GM12875 (cell line): ENCODE results near the gene ZGPAT.

Experiments used
- H3K4me3 ChIP-seq: one replicate; pipeline ENCODE4 v1.5.1; 2011; ENCODE audit warnings: low read depth, low read length, control low read depth
- TF ChIP-seq, protein P1 (sequence below): IDR thresholded peaks from 2 replicates; pipeline ENCODE4 v1.5.1; 2011; ENCODE audit warnings: low read depth, mild to moderate bottlenecking, control low read depth, inconsistent platforms, low read length, moderate library complexity, borderline replicate concordance; ENCODE audit not compliant: insufficient read depth

Gene ZGPAT

DNA sequence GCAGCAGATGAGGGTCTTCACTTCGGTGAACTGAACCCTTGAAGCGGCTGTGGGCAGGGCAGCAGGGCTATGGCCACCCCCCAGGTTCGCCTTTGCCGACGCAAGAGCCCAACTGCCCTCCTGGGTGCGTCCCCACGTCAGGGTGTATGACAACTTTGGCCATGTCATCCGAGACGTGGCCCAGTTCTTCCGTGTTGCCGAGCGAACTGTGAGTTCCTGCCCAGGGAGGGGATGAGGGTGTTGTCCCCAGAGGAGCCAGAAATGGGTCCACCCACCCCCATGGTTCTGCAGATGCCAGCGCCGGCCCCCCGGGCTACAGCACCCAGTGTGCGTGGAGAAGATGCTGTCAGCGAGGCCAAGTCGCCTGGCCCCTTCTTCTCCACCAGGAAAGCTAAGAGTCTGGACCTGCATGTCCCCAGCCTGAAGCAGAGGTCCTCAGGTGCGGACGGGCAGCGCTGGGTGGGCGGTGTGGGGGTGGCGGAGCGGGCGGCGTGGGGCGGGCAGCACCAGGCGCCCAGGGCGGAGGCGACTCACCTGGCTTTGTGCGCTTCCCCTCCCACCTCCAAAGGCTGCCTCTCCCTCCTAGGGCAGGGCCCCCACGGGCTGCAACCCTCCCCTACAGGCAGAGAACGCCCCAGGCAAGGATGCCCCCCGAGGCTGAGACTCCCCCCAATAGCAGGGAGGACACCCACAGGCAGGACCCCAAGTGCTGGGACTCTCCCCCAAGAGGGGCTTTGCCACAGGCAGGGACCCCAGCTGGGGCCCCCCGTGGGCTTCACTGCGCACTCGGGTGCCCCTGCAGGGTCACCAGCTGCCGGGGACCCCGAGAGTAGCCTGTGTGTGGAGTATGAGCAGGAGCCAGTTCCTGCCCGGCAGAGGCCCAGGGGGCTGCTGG, 17.6 kb upstream of the ZGPAT start:
- TF ChIP-seq, protein P1, sequence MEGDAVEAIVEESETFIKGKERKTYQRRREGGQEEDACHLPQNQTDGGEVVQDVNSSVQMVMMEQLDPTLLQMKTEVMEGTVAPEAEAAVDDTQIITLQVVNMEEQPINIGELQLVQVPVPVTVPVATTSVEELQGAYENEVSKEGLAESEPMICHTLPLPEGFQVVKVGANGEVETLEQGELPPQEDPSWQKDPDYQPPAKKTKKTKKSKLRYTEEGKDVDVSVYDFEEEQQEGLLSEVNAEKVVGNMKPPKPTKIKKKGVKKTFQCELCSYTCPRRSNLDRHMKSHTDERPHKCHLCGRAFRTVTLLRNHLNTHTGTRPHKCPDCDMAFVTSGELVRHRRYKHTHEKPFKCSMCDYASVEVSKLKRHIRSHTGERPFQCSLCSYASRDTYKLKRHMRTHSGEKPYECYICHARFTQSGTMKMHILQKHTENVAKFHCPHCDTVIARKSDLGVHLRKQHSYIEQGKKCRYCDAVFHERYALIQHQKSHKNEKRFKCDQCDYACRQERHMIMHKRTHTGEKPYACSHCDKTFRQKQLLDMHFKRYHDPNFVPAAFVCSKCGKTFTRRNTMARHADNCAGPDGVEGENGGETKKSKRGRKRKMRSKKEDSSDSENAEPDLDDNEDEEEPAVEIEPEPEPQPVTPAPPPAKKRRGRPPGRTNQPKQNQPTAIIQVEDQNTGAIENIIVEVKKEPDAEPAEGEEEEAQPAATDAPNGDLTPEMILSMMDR = no peak
- no peak overlapping the region for H3K4me3 ChIP-seq

DNA sequence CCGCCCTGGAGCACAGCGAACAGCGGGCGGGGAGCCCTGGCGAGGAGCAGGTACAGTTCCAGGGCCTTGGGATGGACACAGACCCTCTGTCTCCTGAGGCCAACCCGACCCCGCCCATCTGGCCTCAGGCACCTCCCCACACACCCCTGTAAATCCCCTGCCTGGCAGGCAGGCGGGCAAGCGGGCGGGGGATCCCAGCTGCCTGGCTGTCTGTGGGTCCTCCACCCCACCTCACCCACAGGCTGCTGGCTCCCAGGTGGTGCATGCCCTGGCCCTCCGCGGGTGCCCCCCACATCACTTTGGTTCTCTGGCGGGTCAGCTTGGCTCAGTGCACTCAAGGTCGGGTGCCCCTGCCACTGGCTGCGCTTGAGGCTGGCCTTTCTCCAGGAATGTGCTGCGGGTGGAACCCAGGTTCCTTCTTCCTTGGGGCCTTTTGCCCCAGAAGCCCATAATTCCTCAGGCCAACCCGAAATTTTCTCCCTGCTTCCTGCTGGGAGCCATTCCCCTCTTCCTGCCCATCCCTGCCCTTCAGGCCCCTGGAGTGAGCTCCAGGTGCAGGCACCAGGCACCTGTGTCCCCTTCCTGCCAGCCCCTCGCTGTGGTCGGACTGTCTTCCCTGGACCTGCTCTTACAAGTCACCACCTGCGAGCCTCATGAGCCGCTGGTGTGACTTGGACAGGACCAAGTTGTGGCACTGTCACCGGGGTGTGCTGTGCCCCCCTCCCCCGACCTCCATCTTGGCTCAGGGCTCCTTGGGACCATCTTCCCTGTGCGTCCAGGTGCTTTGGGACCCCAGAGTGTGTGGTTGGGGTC, 16.7 kb upstream of the ZGPAT start:
- no peak overlapping the region for H3K4me3 ChIP-seq
- TF ChIP-seq, protein P1 = no peak

DNA sequence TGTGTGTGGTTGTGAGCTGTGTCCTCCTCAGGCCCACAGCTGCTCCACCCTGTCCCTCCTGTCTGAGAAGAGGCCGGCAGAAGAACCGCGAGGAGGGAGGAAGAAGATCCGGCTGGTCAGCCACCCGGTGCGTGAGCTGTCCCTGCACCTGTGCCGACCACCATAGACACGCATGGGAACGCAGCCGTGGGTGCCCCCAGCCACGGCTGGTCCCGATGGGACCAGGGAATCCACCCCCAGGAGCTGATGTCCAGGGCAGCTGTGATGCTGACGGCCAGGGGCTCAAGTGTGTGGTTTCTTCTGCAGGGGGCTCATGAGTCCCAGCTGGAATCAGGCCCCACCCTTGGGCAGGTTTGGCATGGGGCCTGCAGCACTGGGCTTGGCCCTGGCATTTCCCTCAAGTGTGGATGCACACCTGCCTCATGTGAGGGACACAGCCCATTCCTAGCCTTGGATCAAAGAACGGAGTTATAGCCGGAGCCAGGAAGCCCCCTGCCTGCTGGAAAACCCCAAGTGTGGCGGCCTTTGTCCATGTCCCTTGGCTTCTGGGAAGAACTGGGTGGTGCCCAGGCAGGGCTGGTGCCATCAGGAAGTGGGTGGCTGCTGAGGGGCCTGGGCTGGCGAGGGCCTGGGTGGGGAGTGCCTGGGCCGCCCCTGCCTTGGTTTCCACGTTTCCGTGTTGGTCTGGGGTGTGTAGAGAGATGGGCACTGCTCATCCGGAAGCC, 16.0 kb upstream of the ZGPAT start:
- TF ChIP-seq, protein P1 = no peak
- no peak overlapping the region for H3K4me3 ChIP-seq

DNA sequence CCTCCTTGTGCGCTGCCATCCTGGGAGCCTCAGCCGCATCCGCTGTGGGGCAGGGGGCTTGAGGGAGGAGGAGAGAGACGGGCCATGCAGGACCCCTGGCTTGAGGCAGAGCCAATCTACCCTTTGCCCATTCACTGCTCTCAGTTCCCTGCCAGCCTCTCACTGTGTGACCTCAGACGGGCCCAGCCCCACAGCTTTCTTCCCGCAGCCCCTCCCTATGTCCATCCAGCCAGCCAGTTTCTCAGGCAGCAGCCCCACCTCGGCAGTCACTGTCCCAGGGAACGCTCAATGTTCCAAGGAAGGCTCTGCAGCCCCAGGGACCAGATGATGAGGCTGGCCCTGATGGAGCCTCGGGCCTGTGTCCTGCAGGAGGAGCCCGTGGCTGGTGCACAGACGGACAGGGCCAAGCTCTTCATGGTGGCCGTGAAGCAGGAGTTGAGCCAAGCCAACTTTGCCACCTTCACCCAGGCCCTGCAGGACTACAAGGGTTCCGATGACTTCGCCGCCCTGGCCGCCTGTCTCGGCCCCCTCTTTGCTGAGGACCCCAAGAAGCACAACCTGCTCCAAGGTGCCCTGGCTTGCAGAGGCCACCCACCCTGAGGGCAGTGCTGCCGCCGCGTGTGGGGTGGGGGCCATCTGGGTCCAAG, 15.3 kb upstream of the ZGPAT start:
- TF ChIP-seq, protein P1 = no peak

DNA sequence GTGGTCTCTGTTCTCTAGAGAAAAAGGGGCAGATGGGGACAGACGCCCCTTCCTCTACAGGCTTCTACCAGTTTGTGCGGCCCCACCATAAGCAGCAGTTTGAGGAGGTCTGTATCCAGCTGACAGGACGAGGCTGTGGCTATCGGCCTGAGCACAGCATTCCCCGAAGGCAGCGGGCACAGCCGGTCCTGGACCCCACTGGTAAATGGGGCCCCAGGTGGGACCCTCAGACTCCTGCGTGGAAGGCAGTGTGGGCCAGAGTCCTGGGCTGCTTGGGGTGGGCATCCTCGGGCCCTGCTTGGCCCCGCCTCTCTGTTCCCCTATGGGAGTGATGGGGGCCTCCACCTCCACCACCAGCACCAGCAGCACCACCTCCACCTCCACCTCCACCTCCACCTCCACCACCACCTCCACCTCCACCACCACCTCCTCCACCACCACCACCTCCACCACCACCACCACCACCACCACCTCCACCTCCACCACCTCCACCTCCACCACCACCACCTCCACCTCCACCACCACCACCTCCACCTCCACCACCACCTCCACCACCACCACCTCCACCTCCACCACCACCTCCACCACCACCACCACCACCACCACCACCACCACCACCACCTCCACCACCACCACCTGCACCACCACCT, 14.6 kb upstream of the ZGPAT start:
- no peak overlapping the region for H3K4me3 ChIP-seq
- TF ChIP-seq, protein P1 = no peak

More for the DNA sequence above, 15.3 kb upstream of the ZGPAT start:
- no peak overlapping the region for H3K4me3 ChIP-seq
